MCF 10A (cell line): ENCODE data around the gene ECE1. TPM values are rescaled to one million over a fixed set of nuclear protein-coding genes. Genes with fewer than 3 reads are reported as not detected.

ENCODE experiments used
- BruUV-seq: library from RNA; stranded (reverse); fragments of 400-500 nt; replicated peaks from 2 replicates; lab custom pipeline; 2021; lab: Mats Ljungman, UMichigan
- CTCF ChIA-PET: fragments of 300-600 bp; sonication (Branson Sonifier 250); formaldehyde crosslinking; extraction: SDS; loops from one replicate; lab custom pipeline; 2021; ENCODE audit warnings: antibody characterized with exemption, inconsistent platforms; lab: Yijun Ruan, JAX
- POLR2A ChIA-PET: fragments of 300-600, 350-650 bp; sonication (Branson Sonifier 250); formaldehyde crosslinking; extraction: SDS; loops from one replicate; lab custom pipeline; 2020; ENCODE audit warnings: antibody characterized with exemption, inconsistent platforms; lab: Yijun Ruan, JAX
- DNase-seq: peaks from one replicate; pipeline ENCODE4 v3.0.0-alpha.2; 2018; ENCODE audit not compliant: unreplicated experiment
- H3K27ac Mint-ChIP-seq: one replicate; pipeline ENCODE4 v1.8.0; 2022; ENCODE audit warnings: mild to moderate bottlenecking, low read depth, mixed read lengths; ENCODE audit not compliant: unreplicated experiment
- H3K27me3 Mint-ChIP-seq: one replicate; pipeline ENCODE4 v1.8.0; 2022; ENCODE audit warnings: mixed read lengths; ENCODE audit not compliant: insufficient read depth, unreplicated experiment
- H3K36me3 Mint-ChIP-seq: one replicate; pipeline ENCODE4 v1.8.0; 2022; ENCODE audit warnings: mild to moderate bottlenecking, moderate library complexity, mixed read lengths; ENCODE audit not compliant: insufficient read depth, unreplicated experiment
- H3K4me1 Mint-ChIP-seq: one replicate; pipeline ENCODE4 v1.8.0; 2022; ENCODE audit warnings: mixed read lengths; ENCODE audit not compliant: insufficient read depth, unreplicated experiment
- H3K4me3 Mint-ChIP-seq: one replicate; pipeline ENCODE4 v1.8.0; 2022; ENCODE audit warnings: mild to moderate bottlenecking, moderate library complexity, mixed read lengths; ENCODE audit not compliant: unreplicated experiment
- H3K9me3 Mint-ChIP-seq: one replicate; pipeline ENCODE4 v1.8.0; 2022; ENCODE audit warnings: mixed read lengths; ENCODE audit not compliant: unreplicated experiment
- CTCF ChIP-seq: fragments of 200-600 bp; IDR thresholded peaks from one replicate; pipeline ENCODE4 v1.8.0; 2022; ENCODE audit warnings: antibody characterized with exemption, mild to moderate bottlenecking; ENCODE audit not compliant: unreplicated experiment
- intact Hi-C: fragments of 100-400 bp; cut with micrococcal nuclease; formaldehyde crosslinking; loops from 2 replicates; pipeline ENCODE4 v1.14.1; 2022
- total RNA-seq: library from RNA; stranded (reverse); gene quantifications from 2 replicates; pipeline ENCODE4 v1.2.3, GENCODE V29; 2022

The ECE1 gene
- total RNA-seq, 1 experiment from 2014 or later, result 40.0 TPM

DNA sequence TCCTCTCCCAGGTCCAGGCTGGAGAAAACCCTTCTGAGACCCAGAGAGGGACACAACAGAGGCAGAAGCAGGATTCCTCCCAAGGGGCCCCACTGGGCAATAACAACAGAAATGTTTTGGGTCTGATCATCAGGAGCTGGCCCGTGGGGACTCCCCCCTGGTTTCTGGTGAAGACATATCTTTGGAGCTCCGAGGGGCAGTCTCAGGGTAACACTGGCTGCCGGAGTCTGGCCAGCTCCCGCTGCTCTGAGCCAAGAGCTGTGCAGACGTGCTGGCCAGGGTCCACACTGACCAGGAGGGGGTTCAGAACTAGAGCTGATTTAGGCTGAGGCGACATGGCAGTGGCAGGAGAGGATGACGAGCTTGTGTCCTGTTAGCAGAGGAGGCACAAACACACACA is 13.1 kb downstream of the ECE1 start:
- H3K9me3 Mint-ChIP-seq, result no peaks in the 10 kb centered on the region
- intact Hi-C loops, result no loop called here
- H3K27me3 Mint-ChIP-seq, result no peaks in the 10 kb centered on the region
- peaks cover 12% of the 10 kb centered on the region for H3K36me3 Mint-ChIP-seq
- peaks cover 7% of the 10 kb centered on the region for H3K4me1 Mint-ChIP-seq
- no peak overlapping the region for H3K27ac Mint-ChIP-seq
- BruUV-seq, result no TSS peak
- ChIA-PET POLR2A (interaction anchor here (1.3 kb wide), 1 partner anchor 25 kb away, joined by 4 read pairs; no protein-coding TSS in a partner anchor), CTCF (interaction anchor here (0.9 kb wide), 1 partner anchor 22 kb away, joined by 3 read pairs; no protein-coding TSS in a partner anchor)
- no peak for DNase-seq
- no peak overlapping the region for H3K4me3 Mint-ChIP-seq
- no peak for TF ChIP-seq CTCF

DNA sequence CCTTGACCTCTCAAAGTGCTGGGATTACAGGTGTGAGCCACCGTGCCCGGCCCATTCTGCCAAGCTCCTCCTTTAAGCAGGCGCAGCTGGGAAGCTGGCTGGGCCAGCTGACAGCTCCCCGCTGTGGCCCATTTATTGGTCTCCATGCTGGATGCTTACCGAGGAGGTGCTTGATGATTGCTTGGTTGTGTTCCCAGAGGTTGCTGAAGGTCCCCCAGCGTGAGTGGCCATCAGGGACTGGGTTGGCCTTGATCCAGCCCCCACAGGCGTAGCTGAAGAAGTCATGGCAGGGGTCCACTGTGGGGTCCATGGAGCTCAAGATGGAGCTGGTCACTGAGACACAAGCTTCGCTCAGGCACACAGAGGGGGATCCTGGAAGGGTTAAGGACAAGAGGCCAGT is 17.7 kb downstream of the ECE1 start:
- H3K27me3 Mint-ChIP-seq, result no peaks in the 10 kb centered on the region
- H3K9me3 Mint-ChIP-seq, result no peaks in the 10 kb centered on the region
- ChIA-PET POLR2A (no interaction called here), CTCF (interaction anchor here (0.6 to 0.7 kb wide), 4 partner anchors 18 to 329 kb away, joined by 3 to 4 read pairs (median 3); no protein-coding TSS in a partner anchor)
- intact Hi-C loops, result no loop called here
- peaks cover 12% of the 10 kb centered on the region for H3K36me3 Mint-ChIP-seq
- H3K27ac Mint-ChIP-seq, result no peak overlapping the region
- BruUV-seq, result no TSS peak
- no peak for TF ChIP-seq CTCF
- no peaks in the 10 kb centered on the region for H3K4me1 Mint-ChIP-seq
- no peak for DNase-seq
- no peak overlapping the region for H3K4me3 Mint-ChIP-seq

- CTCF ChIA-PET, result interaction anchor here (0.5 to 1.7 kb wide), 6 partner anchors 10 to 282 kb away, joined by 3 to 7 read pairs (median 4); no protein-coding TSS in a partner anchor
- no TSS peak for BruUV-seq
These were observed 18.7 kb downstream of the ECE1 start for GRCh38 chr1:21271550-21271949.

More at GRCh38 chr1:21271550-21271949, 18.7 kb downstream of the ECE1 start:
- no peak for DNase-seq
- peaks cover 12% of the 10 kb centered on the region for H3K36me3 Mint-ChIP-seq
- no peak for TF ChIP-seq CTCF
- no peak overlapping the region for H3K27ac Mint-ChIP-seq
- H3K27me3 Mint-ChIP-seq, result no peaks in the 10 kb centered on the region
- intact Hi-C loops, result no loop called here
- no peak overlapping the region for H3K4me3 Mint-ChIP-seq
- H3K9me3 Mint-ChIP-seq, result no peaks in the 10 kb centered on the region
- POLR2A ChIA-PET, result interaction anchor here (1.6 kb wide), 1 partner anchor 19 kb away, joined by 5 read pairs; no protein-coding TSS in a partner anchor
- H3K4me1 Mint-ChIP-seq, result no peaks in the 10 kb centered on the region
